PC-3 (cell line): ENCODE measurements around the gene UNC13D. TPM values are rescaled to one million over a fixed set of nuclear protein-coding genes. Genes with fewer than 3 reads are reported as not detected.
A peak's percentile ranks its signal among the peaks of the same experiment; 100 is the strongest.

Source experiments
- ATAC-seq: fragments of 200-7000 bp; cut with Tn5 transposase; 2 replicates; pipeline ENCODE4 v1.9.1; 2020; ENCODE audit warnings: mild to moderate bottlenecking, moderate library complexity
- BruUV-seq: library from RNA; stranded (reverse); fragments of 400-500 nt; replicated peaks from 2 replicates; lab custom pipeline; 2021; lab: Mats Ljungman, UMichigan
- CTCF ChIA-PET: fragments of 300-600 bp; sonication (Branson Sonifier 250); formaldehyde crosslinking; loops from one replicate; lab custom pipeline; 2022; ENCODE audit warnings: antibody characterized with exemption; lab: Charles Lee
- POLR2A ChIA-PET: fragments of 300-600 bp; sonication (Branson Sonifier 250); formaldehyde crosslinking; loops from one replicate; lab custom pipeline; 2022; ENCODE audit warnings: antibody characterized with exemption; ENCODE audit not compliant: unreplicated experiment; lab: Charles Lee
- DNase-seq: peaks from one replicate; pipeline ENCODE4 v3.0.0-alpha.2; 2015
- H2AFZ ChIP-seq: fragments of 300-600 bp; sonication (generic); 2 replicates; pipeline ENCODE4 v1.6.0; 2016; ENCODE audit warnings: antibody characterized with exemption, low read length
- H3F3A ChIP-seq: fragments of 300-600 bp; sonication (generic); one replicate; pipeline ENCODE4 v1.6.0; 2017; ENCODE audit warnings: antibody characterized with exemption, low read length, control low read depth, mild to moderate bottlenecking; ENCODE audit not compliant: unreplicated experiment
- H3K27ac ChIP-seq: fragments of 300-600 bp; sonication (generic); 2 replicates; pipeline ENCODE4 v1.5.1; 2016; ENCODE audit warnings: mild to moderate bottlenecking, low read length
- H3K27me3 ChIP-seq: fragments of 300-600 bp; sonication (generic); 2 replicates; pipeline ENCODE4 v1.6.1; 2016; ENCODE audit warnings: low read length, mixed read lengths
- H3K36me3 ChIP-seq: fragments of 300-600 bp; sonication (generic); 2 replicates; pipeline ENCODE4 v1.6.1; 2016; ENCODE audit warnings: low read depth, mixed run types, low read length, mixed read lengths
- H3K4me1 ChIP-seq: fragments of 300-600 bp; sonication (generic); 2 replicates; pipeline ENCODE4 v1.5.1; 2016; ENCODE audit warnings: low read length; ENCODE audit not compliant: insufficient read depth
- H3K4me2 ChIP-seq: fragments of 300-600 bp; sonication (generic); 2 replicates; pipeline ENCODE4 v1.6.0; 2016; ENCODE audit warnings: low read length
- H3K4me3 ChIP-seq: fragments of 300-600 bp; sonication (generic); 2 replicates; pipeline ENCODE4 v1.5.1; 2016; ENCODE audit warnings: mild to moderate bottlenecking, low read length, mixed read lengths
- H3K79me2 ChIP-seq: fragments of 300-600 bp; sonication (generic); 2 replicates; pipeline ENCODE4 v1.6.1; 2017; ENCODE audit warnings: low read length, mixed read lengths
- H3K9ac ChIP-seq: fragments of 300-600 bp; sonication (generic); 2 replicates; pipeline ENCODE4 v1.6.0; 2016; ENCODE audit warnings: mild to moderate bottlenecking, low read length
- H3K9me2 ChIP-seq: fragments of 300-600 bp; sonication (generic); replicated peaks from 2 replicates; pipeline ENCODE4 v1.6.1; 2016; ENCODE audit warnings: mixed run types, low read length, mixed read lengths
- H3K9me3 ChIP-seq: fragments of 300-600 bp; sonication (generic); 2 replicates; pipeline ENCODE4 v1.6.1; 2016; ENCODE audit warnings: low read length, mixed read lengths
- H4K20me1 ChIP-seq: fragments of 300-600 bp; sonication (generic); 2 replicates; pipeline ENCODE4 v1.6.1; 2016; ENCODE audit warnings: low read length, mixed read lengths
- CTCF ChIP-seq: fragments of 300-600 bp; sonication (generic); conservative IDR thresholded peaks from 2 replicates; pipeline ENCODE4 v1.5.1; 2017; ENCODE audit warnings: antibody characterized with exemption, low read depth, mild to moderate bottlenecking, low read length
- EZH2 ChIP-seq: fragments of 300-600 bp; sonication (generic); IDR thresholded peaks from one replicate; pipeline ENCODE4 v1.6.1; 2017; ENCODE audit warnings: antibody characterized with exemption, mild to moderate bottlenecking, low read length; ENCODE audit not compliant: unreplicated experiment
- EZH2phosphoT487 ChIP-seq: fragments of 300-600 bp; sonication (generic); IDR thresholded peaks from 2 replicates; pipeline ENCODE4 v1.6.1; 2018; ENCODE audit warnings: mild to moderate bottlenecking, antibody characterized with exemption, low read length, borderline replicate concordance
- intact Hi-C: fragments of 100-400 bp; cut with micrococcal nuclease; formaldehyde crosslinking; loops from 2 replicates; pipeline ENCODE4 v1.9.0; 2023
- total RNA-seq: library from RNA; depleted of rRNA; stranded (reverse); fragments of >200 nt; gene quantifications from 2 replicates; pipeline ENCODE4 v1.2.3, GENCODE V29; 2014

UNC13D gene
- total RNA-seq, 1 experiment from 2014 or later, result 43.9 TPM

DNA sequence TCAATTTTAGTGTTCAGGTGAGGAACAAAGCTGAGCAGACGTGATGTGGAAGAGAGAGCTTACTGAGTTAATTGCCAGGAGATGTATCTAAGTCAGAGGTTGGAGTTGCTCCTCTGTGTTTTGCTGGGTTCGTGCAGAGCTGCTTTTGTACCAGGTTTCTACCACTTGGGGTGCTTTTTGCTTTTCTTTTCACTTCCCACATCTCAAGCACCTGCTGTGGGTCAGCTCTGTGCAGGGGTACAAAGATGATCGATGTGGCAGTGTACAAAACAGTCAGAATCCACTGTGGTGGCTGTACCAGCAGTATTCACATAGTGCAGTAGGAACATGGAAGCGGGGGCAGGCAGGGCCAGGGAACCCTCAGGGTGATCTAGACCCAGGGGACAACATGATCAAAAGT, 44.8 kb downstream of the UNC13D start:
- intact Hi-C loops, result no loop called here
- DNase-seq, result no peak
- BruUV-seq, result no TSS peak
- POLR2A ChIA-PET, result no interaction called here
- H3K27ac ChIP-seq, result no peak overlapping the region
- H3K9ac ChIP-seq, result no peak overlapping the region
- peaks cover 13% of the 10 kb centered on the region; the same call in 1 of the 2 replicates for H3K79me2 ChIP-seq
- H3K27me3 ChIP-seq, result no peaks in the 10 kb centered on the region
- no peaks in the 10 kb centered on the region for H4K20me1 ChIP-seq
- no peak for TF ChIP-seq EZH2
- no peak for TF ChIP-seq CTCF
- TF ChIP-seq EZH2phosphoT487, result no peak
- no peak for ATAC-seq
- no peaks in the 10 kb centered on the region for H3K4me1 ChIP-seq
- H3K9me3 ChIP-seq, result no peaks in the 10 kb centered on the region
- no peaks in the 10 kb centered on the region for H3F3A ChIP-seq
- no peak overlapping the region for H3K4me3 ChIP-seq
- CTCF ChIA-PET, result no interaction called here
- H2AFZ ChIP-seq, result no peak overlapping the region
- H3K4me2 ChIP-seq, result no peak overlapping the region
- no peaks in the 10 kb centered on the region for H3K9me2 ChIP-seq
- peaks cover 5% of the 10 kb centered on the region; the same call in 1 of the 2 replicates for H3K36me3 ChIP-seq

DNA sequence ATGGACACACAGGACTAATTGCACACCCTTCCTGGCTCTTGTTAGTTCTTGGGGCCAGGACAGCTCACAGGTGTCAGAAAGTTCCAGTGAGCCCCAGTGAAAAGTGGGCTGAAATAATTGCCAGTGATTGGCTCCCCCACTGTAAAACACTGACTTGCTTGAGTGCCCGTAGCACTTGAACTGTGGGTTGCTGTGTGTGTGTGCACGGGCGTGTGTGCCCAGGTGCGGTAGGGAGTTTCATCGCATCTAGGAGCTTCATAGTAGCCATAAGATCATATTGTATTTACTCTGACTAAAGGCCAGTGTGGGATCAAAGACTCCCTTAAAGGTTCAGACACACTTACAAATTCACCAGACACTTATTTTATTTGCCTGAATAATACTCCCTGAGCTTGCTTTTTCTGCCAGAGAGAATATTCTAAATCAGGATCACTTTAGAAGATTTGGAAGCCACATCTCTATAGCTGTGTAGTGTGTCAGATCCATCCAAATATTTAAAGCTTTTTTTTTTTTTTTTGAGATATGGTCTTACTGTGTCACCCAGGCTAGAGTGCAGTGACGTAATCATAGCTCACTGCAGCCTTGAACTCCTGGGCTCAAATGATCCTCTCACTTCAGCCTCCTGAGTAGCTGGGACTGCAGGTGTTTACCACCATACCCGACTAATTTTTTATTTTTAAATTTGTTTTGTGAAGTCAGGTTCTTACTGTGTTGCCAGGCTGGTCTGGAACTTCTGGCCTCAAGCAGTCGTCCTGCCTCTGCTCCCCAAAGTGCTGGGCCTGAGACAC, 48.2 kb downstream of the UNC13D start:
- Histone ChIP-seq H3K4me1 (peaks cover 11% of the 10 kb centered on the region), H3K36me3 (peaks cover 9% of the 10 kb centered on the region; the same call in 1 of the 2 replicates), H3K4me3 (no peak overlapping the region), H3K9ac (no peak overlapping the region), H3K27ac (no peak overlapping the region), H3K9me3 (no peaks in the 10 kb centered on the region), H3K9me2 (no peaks in the 10 kb centered on the region), H3K4me2 (no peak overlapping the region), H2AFZ (no peak overlapping the region), H3K79me2 (peaks cover 21% of the 10 kb centered on the region; the same call in 1 of the 2 replicates), H3K27me3 (no peaks in the 10 kb centered on the region), H4K20me1 (no peaks in the 10 kb centered on the region), H3F3A (no peaks in the 10 kb centered on the region)
- TF ChIP-seq EZH2 (no peak), EZH2phosphoT487 (no peak), CTCF (no peak)
- BruUV-seq, result no TSS peak
- ATAC-seq, result no peak
- POLR2A ChIA-PET, result interaction anchor here (0.6 kb wide), 1 partner anchor 12 kb away, joined by 5 read pairs; no protein-coding TSS in a partner anchor
- DNase-seq, result no peak
- CTCF ChIA-PET, result interaction anchor here (0.6 kb wide), 3 partner anchors 29 to 526 kb away, joined by 3 to 6 read pairs (median 4); no protein-coding TSS in a partner anchor
- intact Hi-C loops, result no loop called here

DNA sequence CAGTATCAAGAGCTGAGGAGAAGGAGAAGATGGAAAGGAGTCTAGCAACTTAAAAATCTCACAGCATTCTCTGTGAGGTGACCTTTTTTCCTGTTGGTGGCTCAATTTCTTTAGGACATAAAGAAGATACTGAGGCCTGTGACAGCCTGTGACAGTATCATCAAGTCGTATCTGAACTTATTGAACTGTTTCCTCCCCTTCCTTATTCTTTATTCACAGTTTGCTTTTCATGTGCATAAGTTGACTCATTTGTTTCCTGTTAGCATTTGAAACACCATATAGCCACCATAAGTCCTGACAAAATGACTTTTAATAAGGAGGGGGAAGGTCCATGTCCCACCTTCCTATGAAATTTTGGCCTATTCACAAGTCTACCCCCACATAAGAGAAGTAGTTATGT, 50.7 kb downstream of the UNC13D start:
- no peaks in the 10 kb centered on the region for H3K9me2 ChIP-seq
- BruUV-seq, result TSS peak; percentile 2
- H3F3A ChIP-seq, result no peaks in the 10 kb centered on the region
- H3K9me3 ChIP-seq, result no peaks in the 10 kb centered on the region
- CTCF ChIA-PET, result no interaction called here
- no peak overlapping the region for H2AFZ ChIP-seq
- H3K36me3 ChIP-seq, result peaks cover 9% of the 10 kb centered on the region; the same call in 1 of the 2 replicates
- TF ChIP-seq CTCF (no peak), EZH2 (no peak), EZH2phosphoT487 (no peak)
- POLR2A ChIA-PET, result interaction anchor here (1.1 kb wide), 1 partner anchor 13 kb away, joined by 4 read pairs; no protein-coding TSS in a partner anchor
- H3K27me3 ChIP-seq, result no peaks in the 10 kb centered on the region
- no peak overlapping the region for H3K27ac ChIP-seq
- ATAC-seq, result peak; percentile 22
- H3K9ac ChIP-seq, result no peak overlapping the region
- intact Hi-C loops, result no loop called here
- H3K79me2 ChIP-seq, result peaks cover 41% of the 10 kb centered on the region
- no peaks in the 10 kb centered on the region for H4K20me1 ChIP-seq
- DNase-seq, result no peak
- peaks cover 11% of the 10 kb centered on the region for H3K4me1 ChIP-seq
- H3K4me3 ChIP-seq, result no peak overlapping the region
- peak overlapping the region; percentile 1; the same call in 1 of the 2 replicates for H3K4me2 ChIP-seq
